CD4-positive, alpha-beta T cell treated with Interleukin-15 for 4 hours (primary cell): Measurements from ENCODE around the gene GPAT3.

Experiments used
- DNase-seq: peaks from one replicate; pipeline ENCODE4 v3.0.0-alpha.2; 2020; ENCODE audit warnings: low spot score

The GPAT3 gene

DNA sequence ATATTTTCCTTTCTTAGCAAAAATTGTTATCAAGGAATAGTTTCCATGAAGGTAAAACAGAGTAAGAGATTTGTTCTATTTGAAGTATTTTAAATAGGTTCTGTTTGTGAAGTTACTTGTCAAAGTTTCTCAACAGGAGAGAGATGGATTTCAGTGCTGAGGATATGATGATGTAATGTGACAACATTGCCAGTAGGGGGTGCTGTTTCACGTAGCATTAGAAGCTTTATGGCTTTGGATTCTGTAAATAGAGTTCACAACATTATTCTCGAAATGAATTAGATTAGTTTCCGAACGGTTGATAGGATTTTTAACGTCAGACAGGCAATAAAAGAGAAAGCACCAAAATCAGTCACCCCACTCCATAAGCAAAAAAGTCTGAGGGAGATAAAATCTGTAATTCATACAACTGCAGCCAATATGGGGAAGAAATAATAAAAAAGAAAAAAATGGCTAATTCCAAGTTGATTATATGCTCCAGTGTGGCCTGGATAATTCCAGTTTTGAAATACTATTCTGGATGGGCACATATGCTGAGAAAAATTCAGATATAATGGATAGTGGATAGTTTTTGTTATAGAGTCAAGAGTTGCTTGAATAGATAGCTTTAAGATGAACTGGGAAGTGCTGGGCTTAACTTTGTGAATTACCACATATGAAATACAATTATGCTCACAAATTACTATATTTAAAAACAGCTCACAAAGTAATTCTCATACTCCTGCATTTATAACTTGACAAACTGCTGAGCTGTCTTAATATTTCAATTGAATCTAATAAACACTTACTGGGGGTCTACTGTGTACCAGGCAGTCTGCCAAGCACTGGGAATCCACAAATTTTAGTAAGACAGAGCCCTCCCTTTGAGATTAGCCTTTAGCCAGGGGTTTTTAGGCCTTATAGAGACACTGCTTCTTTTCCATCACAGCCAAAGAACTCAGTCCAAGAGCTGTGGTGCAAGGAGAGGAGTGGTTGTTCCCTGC, 109.1 kb downstream of the GPAT3 start:
- DNase-seq = peak; percentile 56

- DNase-seq = no peak
These were observed 110.8 kb downstream of the GPAT3 start for GRCh38 chr4:83646538-83647239.

- no peak for DNase-seq
These were observed 115.9 kb downstream of the GPAT3 start for GRCh38 chr4:83651846-83652245.
